Motor neuron (in vitro differentiated cells): ENCODE measurements around the gene ZNF674. TPM values are rescaled to one million over a fixed set of nuclear protein-coding genes. Genes with fewer than 3 reads are reported as not detected.
A peak's percentile ranks its signal among the peaks of the same experiment; 100 is the strongest.

ENCODE experiments used
- ATAC-seq, 8 experiments: fragments of 200-7000 bp; cut with Tn5 transposase; replicated peaks in 6 of 8; 2 replicates each; pipeline ENCODE4 v1.8.0; 2021; ENCODE audit warnings: mild to moderate bottlenecking in 8 of 8, moderate library complexity in 8 of 8
- H3K27ac ChIP-seq, 2 donors: fragments of 250-450 bp; sonication (Bioruptor Pico); 2 replicates each; pipeline ENCODE4 v1.9.0; 2021; ENCODE audit warnings: antibody characterized with exemption in 2 of 2, mild to moderate bottlenecking in 2 of 2, moderate library complexity in 1 of 2
- H3K4me1 ChIP-seq, 2 donors: fragments of 250-450 bp; sonication (Bioruptor Pico); replicated peaks in 1 of 2; 2 replicates each; pipeline ENCODE4 v1.6.1; 2021; ENCODE audit warnings: antibody characterized with exemption in 2 of 2, mild to moderate bottlenecking in 2 of 2, moderate library complexity in 1 of 2
- H3K4me3 ChIP-seq, 5 donors: fragments of 250-450 bp; sonication (Bioruptor Pico); 2 replicates each; pipeline ENCODE4 v1.9.0; 2021; ENCODE audit warnings: antibody characterized with exemption in 5 of 5, mild to moderate bottlenecking in 5 of 5, moderate library complexity in 4 of 5
- WGBS, 10 experiments: fragments of 450-650 bp; shearing (Covaris generic); methylation state at CpG; one replicate each; pipeline ENCODE4 v1.0.0; 2022; 5-methylcytosine and 5-hydroxymethylcytosine counted together
- in situ Hi-C, 9 experiments: fragments of 400-800 bp; cut with MboI; loops; one replicate each; pipeline ENCODE4 v1.15.0; 2021; ENCODE audit warnings: low sequenced_read_pairs in 9 of 9, low pct_unique_long_range_greater_than_20kb in 2 of 9; ENCODE audit not compliant: unreplicated experiment in 9 of 9
- total RNA-seq, 8 experiments: library from RNA; unstranded; fragments of 300-600 nt; gene quantifications; 2 replicates each; pipeline versions ENCODE4 v1.2.3 to v1.2.4, GENCODE V29; 2022

The ZNF674 gene
- 1 to 10 TPM; 4.0 to 9.4 (median 6.4) TPM for total RNA-seq

GRCh38 chrX:46545111-46546005 lies at the start of gene ZNF674:
Gene ZNF674, minus strand, starts transcription at chrX:46545421. Its CDS starts 3,334 bp downstream, at chrX:46542087.
- in situ Hi-C loops = no loop called here
- WGBS, 10 experiments = 0 to 80% (median 15%) methylated on average over 1 to 29 of the region's 57 CpGs; no CpG with 5 or more reads in 6 of the 10 experiments

GRCh38 chrX:46589977-46590723 lies 44.9 kb upstream of the ZNF674 start:
- no peak for ATAC-seq
- H3K4me1 ChIP-seq = peaks cover 0 to 3% of the 10 kb centered on the region in 2 donors
- WGBS, 10 experiments = 52 to 100% (median 88%) methylated on average over 1 to 7 of the region's 7 CpGs; no CpG with 5 or more reads in 3 of the 10 experiments
- no peak overlapping the region for H3K4me3 ChIP-seq
- in situ Hi-C loops = no loop called here
- no peak overlapping the region for H3K27ac ChIP-seq

More at GRCh38 chrX:46545111-46546005, at the start of gene ZNF674:
- H3K4me3 ChIP-seq = peak within 1 kb of the TSS; percentile 52 to 95 (median 64)
- H3K27ac ChIP-seq = peak within 1 kb of the TSS; percentile 88 to 96
- ATAC-seq = peak; percentile 69 to 95 (median 92)
- H3K4me1 ChIP-seq = peaks cover 3 to 9% of the 10 kb centered on the region in 2 donors

- peaks cover 0 to 3% of the 10 kb centered on the region in 2 donors for H3K4me1 ChIP-seq
- H3K27ac ChIP-seq = no peak overlapping the region
- WGBS, 10 experiments = 0 to 50% (median 7%) methylated on average over 1 to 4 of the region's 4 CpGs; no CpG with 5 or more reads in 5 of the 10 experiments
- H3K4me3 ChIP-seq = no peak overlapping the region
- ATAC-seq = no peak
- in situ Hi-C loops = no loop called here
These were observed 43.0 kb upstream of the ZNF674 start for GRCh38 chrX:46588263-46588662.

- Histone ChIP-seq H3K4me3 (no peak overlapping the region), H3K4me1 (peaks cover 0 to 3% of the 10 kb centered on the region in 2 donors), H3K27ac (no peak overlapping the region)
- in situ Hi-C loops = no loop called here
- ATAC-seq = no peak
- 0 to 40% (median 24%) methylated on average over 1 to 4 of the region's 5 CpGs; no CpG with 5 or more reads in 6 of the 10 experiments for WGBS, 10 experiments
These were observed 42.5 kb upstream of the ZNF674 start for GRCh38 chrX:46587753-46588171.

- Histone ChIP-seq H3K4me1 (peaks cover 0 to 3% of the 10 kb centered on the region in 2 donors), H3K4me3 (no peak overlapping the region), H3K27ac (no peak overlapping the region)
- WGBS, 10 experiments = 17 to 90% (median 40%) methylated on average over 1 to 5 of the region's 5 CpGs; no CpG with 5 or more reads in 3 of the 10 experiments
- in situ Hi-C loops = no loop called here
- ATAC-seq = peak in 2 of 8 experiments; percentile 57 to 63
These were observed 41.9 kb upstream of the ZNF674 start for GRCh38 chrX:46587158-46587557.

GRCh38 chrX:46584736-46585135 lies 39.5 kb upstream of the ZNF674 start:
- 0 to 100% (median 100%) methylated on average over 1 to 2 of the region's 2 CpGs; no CpG with 5 or more reads in 1 of the 10 experiments for WGBS, 10 experiments
- H3K4me1 ChIP-seq = peaks cover 0 to 3% of the 10 kb centered on the region in 2 donors
- ATAC-seq = no peak
- H3K4me3 ChIP-seq = no peak overlapping the region
- in situ Hi-C loops = no loop called here
- no peak overlapping the region for H3K27ac ChIP-seq

GRCh38 chrX:46582966-46583365 lies 37.7 kb upstream of the ZNF674 start:
- no peak overlapping the region for H3K4me3 ChIP-seq
- no peak overlapping the region for H3K27ac ChIP-seq

GRCh38 chrX:46582325-46582724 lies 37.1 kb upstream of the ZNF674 start:
- no peak overlapping the region for H3K27ac ChIP-seq
- in situ Hi-C loops = no loop called here
- no peak for ATAC-seq
- 25 to 100% (median 32%) methylated on average over 1 to 2 of the region's 3 CpGs; no CpG with 5 or more reads in 4 of the 10 experiments for WGBS, 10 experiments
- H3K4me1 ChIP-seq = no peaks in the 10 kb centered on the region
- H3K4me3 ChIP-seq = no peak overlapping the region

More at GRCh38 chrX:46582966-46583365, 37.7 kb upstream of the ZNF674 start:
- in situ Hi-C loops = no loop called here
- ATAC-seq = peak; percentile 34 to 79 (median 54)
- no peaks in the 10 kb centered on the region for H3K4me1 ChIP-seq
- WGBS, 10 experiments = 0 to 18% methylated on average over 1 of the region's 1 CpG; no CpG with 5 or more reads in 8 of the 10 experiments

- Histone ChIP-seq H3K4me3 (no peak overlapping the region), H3K4me1 (peaks cover 0 to 4% of the 10 kb centered on the region in 2 donors), H3K27ac (no peak overlapping the region)
- no peak for ATAC-seq
- WGBS, 10 experiments = 70 to 100% (median 88%) methylated on average over 1 to 5 of the region's 6 CpGs; no CpG with 5 or more reads in 6 of the 10 experiments
- in situ Hi-C loops = no loop called here
These were observed 35.4 kb upstream of the ZNF674 start for GRCh38 chrX:46580613-46581012.

- no peak overlapping the region for H3K4me3 ChIP-seq
- in situ Hi-C loops = no loop called here
- H3K27ac ChIP-seq = no peak overlapping the region
- WGBS, 10 experiments = 45% methylated on average over 1 of the region's 1 CpG; no CpG with 5 or more reads in 9 of the 10 experiments
- peaks cover 0 to 4% of the 10 kb centered on the region in 2 donors for H3K4me1 ChIP-seq
- no peak for ATAC-seq
These were observed 34.0 kb upstream of the ZNF674 start for GRCh38 chrX:46579250-46579649.

GRCh38 chrX:46577221-46578005 lies 32.2 kb upstream of the ZNF674 start:
- Histone ChIP-seq H3K4me3 (no peak overlapping the region), H3K4me1 (peaks cover 0 to 4% of the 10 kb centered on the region in 2 donors), H3K27ac (no peak overlapping the region)
- WGBS, 10 experiments = 29 to 100% (median 39%) methylated on average over 1 to 5 of the region's 7 CpGs; no CpG with 5 or more reads in 6 of the 10 experiments
- in situ Hi-C loops = no loop called here
- peak in 2 of 8 experiments; percentile 10 for ATAC-seq

- 7 to 54% (median 33%) methylated on average over 1 to 3 of the region's 3 CpGs; no CpG with 5 or more reads in 5 of the 10 experiments for WGBS, 10 experiments
- Histone ChIP-seq H3K27ac (no peak overlapping the region), H3K4me3 (peak overlapping the region in 4 of 5 donors; percentile 40 to 58 (median 48)), H3K4me1 (peaks cover 0 to 4% of the 10 kb centered on the region in 2 donors)
- peak in 2 of 8 experiments; percentile 4 to 8 for ATAC-seq
- in situ Hi-C loops = no loop called here
These were observed 31.2 kb upstream of the ZNF674 start for GRCh38 chrX:46576458-46576857.
